ENCODE data around the gene DEPDC1. TPM values are rescaled to one million over a fixed set of nuclear protein-coding genes. Genes with fewer than 3 reads are reported as not detected.

DEPDC1 gene
- total RNA-seq, 4 donors from 2014 or later: under 0.01 to 0.78 (median 0.52) TPM; not detected in 1

DNA sequence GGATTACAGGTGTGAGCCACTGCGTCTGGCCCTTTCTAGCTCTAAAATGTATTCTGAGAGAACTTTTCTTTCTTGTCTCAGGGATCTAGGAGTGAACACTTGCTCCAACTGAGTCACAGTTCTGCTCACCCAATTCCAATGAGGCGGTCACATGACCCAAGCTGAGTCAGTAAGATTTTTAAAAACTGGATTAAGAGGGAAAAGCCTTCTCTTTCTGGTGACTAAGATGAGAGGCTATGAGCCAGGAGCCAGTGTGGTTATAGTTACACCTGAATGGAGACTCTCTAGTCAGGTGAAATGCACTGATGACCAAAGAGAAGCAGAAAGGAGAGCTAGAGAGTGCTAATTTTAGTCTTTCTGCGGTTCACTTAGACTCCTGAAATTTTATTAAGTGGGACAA lies 9.5 kb upstream of the DEPDC1 start:
- TF ChIP-seq POLR2A (IDR thresholded peaks at IDR 0.05; ENCODE audit: low read depth) (no peak), EP300 (IDR thresholded peaks at IDR 0.05) (no peak), POLR2AphosphoS5 (IDR thresholded peaks at IDR 0.05) (no peak)
- TF ChIP-seq, protein P1, sequence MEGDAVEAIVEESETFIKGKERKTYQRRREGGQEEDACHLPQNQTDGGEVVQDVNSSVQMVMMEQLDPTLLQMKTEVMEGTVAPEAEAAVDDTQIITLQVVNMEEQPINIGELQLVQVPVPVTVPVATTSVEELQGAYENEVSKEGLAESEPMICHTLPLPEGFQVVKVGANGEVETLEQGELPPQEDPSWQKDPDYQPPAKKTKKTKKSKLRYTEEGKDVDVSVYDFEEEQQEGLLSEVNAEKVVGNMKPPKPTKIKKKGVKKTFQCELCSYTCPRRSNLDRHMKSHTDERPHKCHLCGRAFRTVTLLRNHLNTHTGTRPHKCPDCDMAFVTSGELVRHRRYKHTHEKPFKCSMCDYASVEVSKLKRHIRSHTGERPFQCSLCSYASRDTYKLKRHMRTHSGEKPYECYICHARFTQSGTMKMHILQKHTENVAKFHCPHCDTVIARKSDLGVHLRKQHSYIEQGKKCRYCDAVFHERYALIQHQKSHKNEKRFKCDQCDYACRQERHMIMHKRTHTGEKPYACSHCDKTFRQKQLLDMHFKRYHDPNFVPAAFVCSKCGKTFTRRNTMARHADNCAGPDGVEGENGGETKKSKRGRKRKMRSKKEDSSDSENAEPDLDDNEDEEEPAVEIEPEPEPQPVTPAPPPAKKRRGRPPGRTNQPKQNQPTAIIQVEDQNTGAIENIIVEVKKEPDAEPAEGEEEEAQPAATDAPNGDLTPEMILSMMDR (IDR thresholded peaks at IDR 0.05): no peak
- no peak for DNase-seq (ENCODE audit: extremely low spot score)
- Histone ChIP-seq H3K9me3 (peaks cover 0 to 10% (median 4%) of the 10 kb centered on the region in 4 donors), H3K4me3 (no peak overlapping the region), H3K27ac (replicated peaks in 1 of 4) (no peak overlapping the region), H3K36me3 (no peaks in the 10 kb centered on the region), H3K4me1 (no peaks in the 10 kb centered on the region), H3K27me3 (no peaks in the 10 kb centered on the region)
- 98% methylated on average over 3 of the region's 3 CpGs for WGBS
- intact Hi-C loops (cut with DNase I): no loop called here

DNA sequence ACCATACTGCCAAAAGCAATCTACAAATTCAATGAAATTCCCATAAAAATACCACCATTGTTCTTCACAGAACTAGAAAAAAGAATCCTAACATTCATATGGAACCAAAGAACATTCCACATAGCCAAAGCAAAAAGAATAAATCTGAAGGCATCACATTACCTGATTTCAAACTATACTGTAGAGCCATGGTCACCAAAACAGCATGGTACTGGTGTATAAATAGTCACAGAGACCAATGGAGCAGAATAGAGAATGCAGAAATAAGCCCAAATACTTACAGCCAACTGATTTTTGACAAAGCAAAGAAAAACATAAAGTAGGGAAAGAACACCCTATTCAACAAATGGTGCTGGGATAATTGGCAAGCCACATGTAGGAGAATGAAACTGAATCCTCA lies 6.2 kb upstream of the DEPDC1 start:
- peaks cover 0 to 10% (median 4%) of the 10 kb centered on the region in 4 donors for H3K9me3 ChIP-seq
- DNase-seq (ENCODE audit: extremely low spot score): no peak
- intact Hi-C loops (cut with DNase I): no loop called here
- TF ChIP-seq, protein P1 (IDR thresholded peaks at IDR 0.05): no peak
- TF ChIP-seq POLR2A (IDR thresholded peaks at IDR 0.05; ENCODE audit: low read depth) (no peak), EP300 (IDR thresholded peaks at IDR 0.05) (no peak), POLR2AphosphoS5 (IDR thresholded peaks at IDR 0.05) (no peak)
- H3K27me3 ChIP-seq: no peaks in the 10 kb centered on the region
- no peaks in the 10 kb centered on the region for H3K36me3 ChIP-seq
- no peaks in the 10 kb centered on the region for H3K4me1 ChIP-seq
- H3K27ac ChIP-seq (replicated peaks in 1 of 4): no peak overlapping the region
- no peak overlapping the region for H3K4me3 ChIP-seq

DNA sequence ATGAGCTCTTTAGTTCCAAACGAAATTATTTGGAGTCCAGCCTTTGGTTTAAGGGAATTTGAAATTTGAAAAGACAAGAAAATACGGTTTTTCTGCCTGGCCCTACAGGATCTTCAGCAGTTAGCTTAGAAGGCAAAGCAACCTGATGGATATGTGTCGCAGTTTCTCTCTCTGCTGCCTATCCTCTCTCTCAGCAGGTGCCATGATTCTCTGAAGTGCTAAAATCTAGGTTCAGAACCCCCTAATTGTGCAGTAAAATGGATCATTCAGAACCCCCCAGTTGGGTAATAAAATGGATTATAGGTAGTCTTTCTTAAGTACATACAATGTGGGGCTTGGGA lies 446 bp upstream of the DEPDC1 start:
- intact Hi-C loops (cut with DNase I): no loop called here
- H3K27ac ChIP-seq (replicated peaks in 1 of 4): peak overlapping the region in 2 of 4 donors; percentile 10 to 56
- no peaks in the 10 kb centered on the region for H3K27me3 ChIP-seq
- H3K36me3 ChIP-seq: no peaks in the 10 kb centered on the region
- no peaks in the 10 kb centered on the region for H3K9me3 ChIP-seq
- WGBS: 11% methylated on average over 3 of the region's 3 CpGs
- TF ChIP-seq POLR2AphosphoS5 (IDR thresholded peaks at IDR 0.05) (no peak), POLR2A (IDR thresholded peaks at IDR 0.05; ENCODE audit: low read depth) (no peak), EP300 (IDR thresholded peaks at IDR 0.05) (no peak)
- TF ChIP-seq, protein P1 (IDR thresholded peaks at IDR 0.05): no peak
- H3K4me1 ChIP-seq: peaks cover 10 to 21% (median 17%) of the 10 kb centered on the region in 4 donors
- DNase-seq (ENCODE audit: extremely low spot score): no peak
- peak overlapping the region; percentile 55 to 65 (median 62) for H3K4me3 ChIP-seq

DNA sequence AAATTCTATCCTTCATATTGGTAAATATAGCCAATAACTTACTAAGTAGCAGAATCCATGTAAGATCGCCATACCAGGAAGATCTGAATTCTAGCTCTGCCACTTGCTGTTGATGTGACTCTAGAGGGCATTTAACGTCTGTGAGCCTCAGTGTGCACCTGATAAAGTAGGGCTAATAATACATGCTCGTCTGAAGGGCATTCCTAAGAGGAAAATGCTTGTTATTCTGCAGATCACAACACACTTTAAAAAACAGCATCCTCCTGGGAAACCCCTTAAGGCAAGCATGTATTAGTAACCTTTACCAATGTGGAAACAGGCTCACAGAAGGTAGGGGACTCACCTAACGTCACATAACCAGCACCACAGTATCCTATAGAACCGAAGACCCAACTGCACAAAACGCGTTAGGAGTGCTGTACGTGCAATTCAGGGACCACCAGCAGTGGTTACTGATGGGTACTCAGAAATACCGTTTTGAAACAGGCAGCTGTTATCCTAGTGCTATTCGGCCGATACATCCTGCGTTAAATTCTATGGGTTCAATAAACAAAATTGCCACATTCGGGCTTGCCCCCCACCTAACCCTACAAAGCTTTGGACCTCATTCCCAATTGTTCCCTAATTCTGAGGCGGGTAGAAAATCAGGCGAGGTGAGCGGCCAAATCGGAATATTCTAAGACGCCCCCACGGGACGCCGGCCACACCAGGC lies 758 bp downstream of the DEPDC1 start:
- Histone ChIP-seq H3K4me3 (peak overlapping the region; percentile 55 to 65 (median 62)), H3K27ac (replicated peaks in 1 of 4) (no peak overlapping the region), H3K9me3 (no peaks in the 10 kb centered on the region), H3K4me1 (peaks cover 10 to 21% (median 17%) of the 10 kb centered on the region in 4 donors), H3K36me3 (no peaks in the 10 kb centered on the region), H3K27me3 (no peaks in the 10 kb centered on the region)
- DNase-seq (ENCODE audit: extremely low spot score): no peak
- intact Hi-C loops (cut with DNase I): no loop called here
- TF ChIP-seq, protein P1 (IDR thresholded peaks at IDR 0.05): no peak
- TF ChIP-seq POLR2A (IDR thresholded peaks at IDR 0.05; ENCODE audit: low read depth) (no peak), POLR2AphosphoS5 (IDR thresholded peaks at IDR 0.05) (no peak), EP300 (IDR thresholded peaks at IDR 0.05) (no peak)
- 14% methylated on average over 15 of the region's 21 CpGs for WGBS

DNA sequence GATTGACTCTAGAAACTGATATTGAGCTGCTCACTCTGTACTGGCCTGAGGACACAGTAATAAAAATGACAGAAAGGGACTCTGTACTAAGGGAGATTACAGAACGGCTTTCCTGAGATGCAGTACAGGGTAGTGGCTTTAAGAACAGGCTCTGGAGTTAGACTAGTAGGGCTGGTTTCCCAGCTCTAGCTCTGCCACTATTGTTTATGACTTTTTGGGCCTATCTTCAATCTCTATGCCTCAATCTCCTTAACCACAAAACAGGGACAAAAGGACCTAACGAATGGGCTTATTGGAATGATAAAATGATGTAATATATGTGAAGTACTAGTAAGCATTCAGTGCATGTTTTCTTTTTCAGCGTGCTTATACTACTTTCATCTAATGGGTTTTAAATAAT lies 1.4 kb downstream of the DEPDC1 start:
- intact Hi-C loops (cut with DNase I): no loop called here
- no peaks in the 10 kb centered on the region for H3K9me3 ChIP-seq
- H3K4me3 ChIP-seq: no peak overlapping the region
- TF ChIP-seq EP300 (IDR thresholded peaks at IDR 0.05) (no peak), POLR2AphosphoS5 (IDR thresholded peaks at IDR 0.05) (no peak), POLR2A (IDR thresholded peaks at IDR 0.05; ENCODE audit: low read depth) (no peak)
- TF ChIP-seq, protein P1 (IDR thresholded peaks at IDR 0.05): no peak
- no peak overlapping the region for H3K27ac ChIP-seq (replicated peaks in 1 of 4)
- H3K36me3 ChIP-seq: no peaks in the 10 kb centered on the region
- 80% methylated on average over 3 of the region's 3 CpGs for WGBS
- DNase-seq (ENCODE audit: extremely low spot score): no peak
- peaks cover 10 to 21% (median 17%) of the 10 kb centered on the region in 4 donors for H3K4me1 ChIP-seq
- no peaks in the 10 kb centered on the region for H3K27me3 ChIP-seq

All from esophagus muscularis mucosa (tissue), 4 donors.